HepG2 (cell line): ENCODE results near the gene CPLX3. TPM values are rescaled to one million over a fixed set of nuclear protein-coding genes. Genes with fewer than 3 reads are reported as not detected.

ENCODE experiments used
- ATAC-seq: fragments of 200-7000 bp; cut with Tn5 transposase; 3 replicates; pipeline ENCODE4 v1.9.1; 2020; ENCODE audit warnings: mild to moderate bottlenecking, moderate library complexity
- BruUV-seq: library from RNA; stranded (reverse); fragments of 400-500 nt; replicated peaks from 2 replicates; lab custom pipeline; 2021; lab: Mats Ljungman, UMichigan
- CTCF ChIA-PET: fragments of 300-600 bp; formaldehyde crosslinking; extraction: SDS; loops from one replicate; lab custom pipeline; 2021; ENCODE audit warnings: low total read pairs, inconsistent platforms, low intra/inter-chr PET ratio; lab: Yijun Ruan, JAX
- POLR2A ChIA-PET: fragments of 350-600 bp; sonication (Branson Sonifier 250); formaldehyde crosslinking; loops from one replicate; lab custom pipeline; 2020; ENCODE audit warnings: antibody characterized with exemption, inconsistent platforms; lab: Yijun Ruan, JAX
- DNase-seq: peaks from one replicate; pipeline ENCODE4 v3.0.0-alpha.2; 2015; ENCODE audit warnings: low spot score
- FAIRE-seq: peaks from 3 replicates; lab custom pipeline; 2011; peaks lifted over from hg19 to GRCh38; lab: Jason Lieb, UNC
- H2AFZ ChIP-seq: one replicate; pipeline ENCODE4 v1.6.1; 2011; ENCODE audit warnings: low read length, inconsistent platforms
- H3K27ac ChIP-seq: fragments of 300-600 bp; 3 replicates; pipeline ENCODE4 v1.8.0; 2011; ENCODE audit warnings: mixed run types, mild to moderate bottlenecking, mixed read lengths, low read length, inconsistent platforms; ENCODE audit not compliant: insufficient read depth; ENCODE audit errors: extremely low read length
- H3K27me3 ChIP-seq, 2 experiments: fragments of 200-600 bp in 1 of 2; 2 replicates in 1 of 2; 3 replicates in 1 of 2; pipeline versions ENCODE4 v1.6.0 to v1.8.0; 2011; ENCODE audit warnings: low read length in 2 of 2, mild to moderate bottlenecking in 2 of 2, moderate library complexity in 2 of 2, inconsistent platforms in 1 of 2; ENCODE audit not compliant: insufficient read depth in 2 of 2, control insufficient read depth in 1 of 2
- H3K36me3 ChIP-seq, 2 experiments: fragments of 200-600 bp in 1 of 2; replicated peaks in 1 of 2; 2 replicates in 1 of 2; 3 replicates in 1 of 2; pipeline versions ENCODE4 v1.5.1 to v1.8.0; 2011; ENCODE audit warnings: low read length in 2 of 2, inconsistent platforms in 1 of 2; ENCODE audit not compliant: insufficient read depth in 2 of 2, control insufficient read depth in 1 of 2
- H3K4me1 ChIP-seq: 2 replicates; pipeline ENCODE4 v1.5.1; 2012; ENCODE audit warnings: low read length, inconsistent platforms; ENCODE audit not compliant: insufficient read depth
- H3K4me2 ChIP-seq: 2 replicates; pipeline ENCODE4 v1.6.0; 2011; ENCODE audit warnings: low read depth, low read length, inconsistent platforms
- H3K4me3 ChIP-seq, 3 experiments: fragments of 200-600 bp in 1 of 3; sonication (generic), shearing (Covaris generic) in 1 of 3; replicated peaks in 1 of 3; 2 replicates each; pipeline ENCODE4 v1.5.1; 2011 to 2016; ENCODE audit warnings: low read length in 3 of 3, inconsistent platforms in 2 of 3, low read depth in 2 of 3, mild to moderate bottlenecking in 2 of 3, control low read depth in 1 of 3, mixed read lengths in 1 of 3; ENCODE audit not compliant: insufficient read depth in 1 of 3
- H3K79me2 ChIP-seq: one replicate; pipeline ENCODE4 v1.6.1; 2011; ENCODE audit warnings: low read length, inconsistent platforms; ENCODE audit not compliant: insufficient read depth
- H3K9ac ChIP-seq: 2 replicates; pipeline ENCODE4 v1.6.0; 2011; ENCODE audit warnings: mild to moderate bottlenecking, low read depth, low read length, inconsistent platforms; ENCODE audit not compliant: insufficient read depth
- H3K9me3 ChIP-seq: 2 replicates; pipeline ENCODE4 v1.5.1; 2012; ENCODE audit warnings: mild to moderate bottlenecking, low read length
- H4K20me1 ChIP-seq: 2 replicates; pipeline ENCODE4 v1.6.0; 2011; ENCODE audit warnings: inconsistent platforms, mild to moderate bottlenecking, low read length, moderate library complexity; ENCODE audit not compliant: insufficient read depth
- EZH2 ChIP-seq: conservative IDR thresholded peaks from 2 replicates; pipeline ENCODE4 v1.6.1; 2012; ENCODE audit warnings: mild to moderate bottlenecking, low read depth, low read length, moderate library complexity
- IRX3 ChIP-seq: sonication (generic); formaldehyde crosslinking; IDR thresholded peaks from 2 replicates; pipeline ENCODE4 v1.8.1; 2023; ENCODE audit warnings: mild to moderate bottlenecking, low read depth, missing genetic modification reagents, borderline replicate concordance
- JUNB ChIP-seq: sonication (generic); formaldehyde crosslinking; IDR thresholded peaks from 2 replicates; pipeline ENCODE4 v1.8.0; 2022; ENCODE audit warnings: missing genetic modification reagents, mild to moderate bottlenecking, borderline replicate concordance
- KDM3A ChIP-seq: IDR thresholded peaks from 2 replicates; pipeline ENCODE4 v1.6.1; 2018; ENCODE audit warnings: low read depth, missing compliant biosample characterization
- MEF2D ChIP-seq: sonication (generic); formaldehyde crosslinking; IDR thresholded peaks from 2 replicates; pipeline ENCODE4 v1.5.1; 2020; ENCODE audit warnings: mild to moderate bottlenecking, missing genetic modification reagents
- ONECUT2 ChIP-seq: sonication (generic); formaldehyde crosslinking; IDR thresholded peaks from 2 replicates; pipeline ENCODE4 v1.4.0; 2020; ENCODE audit warnings: missing genetic modification reagents
- RXRA ChIP-seq: sonication (generic); formaldehyde crosslinking; IDR thresholded peaks from 2 replicates; pipeline ENCODE4 v1.5.1; 2020; ENCODE audit warnings: missing genetic modification reagents
- SCMH1 ChIP-seq: sonication (generic); formaldehyde crosslinking; IDR thresholded peaks from 2 replicates; pipeline ENCODE4 v1.9.0; 2021; ENCODE audit warnings: missing genetic modification reagents, mild to moderate bottlenecking, borderline replicate concordance
- ZBTB20 ChIP-seq: sonication (generic); formaldehyde crosslinking; IDR thresholded peaks from 2 replicates; pipeline ENCODE4 v1.8.1; 2023; ENCODE audit warnings: missing genetic modification reagents, low read depth, mild to moderate bottlenecking, borderline replicate concordance
- ZNF251 ChIP-seq: sonication (generic); formaldehyde crosslinking; IDR thresholded peaks from 2 replicates; pipeline ENCODE4 v1.9.0; 2021; ENCODE audit warnings: mild to moderate bottlenecking, missing genetic modification reagents
- ZNF598 ChIP-seq: sonication (generic); formaldehyde crosslinking; IDR thresholded peaks from 2 replicates; pipeline ENCODE4 v1.5.1; 2020; ENCODE audit warnings: mild to moderate bottlenecking, missing genetic modification reagents, borderline replicate concordance
- ZNF614 ChIP-seq: IDR thresholded peaks from 2 replicates; pipeline ENCODE4 v1.6.1; 2018; ENCODE audit warnings: missing biosample characterization, missing genetic modification reagents, inconsistent platforms, borderline replicate concordance
- WGBS: methylation state at CpG from one replicate; pipeline ENCODE4 v1.1.6; 2017; ENCODE audit warnings: low lambda C conversion rate; 5-methylcytosine and 5-hydroxymethylcytosine counted together
- in situ Hi-C: cut with HindIII; loops from 2 replicates; pipeline ENCODE4 v1.10.0; 2017; ENCODE audit warnings: low pct_unique_long_range_greater_than_20kb; ENCODE audit not compliant: extremely low pct_ligation_motif_present
- intact Hi-C: fragments of 100-400 bp; cut with micrococcal nuclease; formaldehyde crosslinking; loops from one replicate; pipeline ENCODE4 v1.10.0; 2022; ENCODE audit not compliant: unreplicated experiment
- polyA plus RNA-seq, 8 experiments: library from polyadenylated mRNA; depleted of rRNA in 3 of 8; stranded (reverse) in 7 of 8; unstranded in 1 of 8; fragments of >200 nt; fragmentation: Illumina TruSeq in 4 of 8; extraction: Trizol in 4 of 8; gene quantifications; 2 replicates each; pipeline versions ENCODE4 v1.2.1 to v1.2.3, GENCODE V29; 2011 to 2016; ENCODE audit warnings: low read depth in 4 of 8, missing spikeins in 1 of 8, mixed read lengths in 1 of 8; ENCODE audit not compliant: insufficient read depth in 1 of 8
- total RNA-seq, 5 experiments: library from RNA; depleted of rRNA; stranded (reverse); fragments of >200 nt; fragmentation: Illumina TruSeq; extraction: Trizol; gene quantifications; 2 replicates each; pipeline ENCODE4 v1.2.3, GENCODE V29; 2016; ENCODE audit warnings: low read depth in 1 of 5
- TF ChIP-seq, protein P1 (sequence below): sonication (generic); formaldehyde crosslinking; IDR thresholded peaks from 2 replicates; pipeline ENCODE4 v1.8.1; 2022; ENCODE audit warnings: mild to moderate bottlenecking, missing genetic modification reagents
- TF ChIP-seq, protein P2 (sequence below): fragments of 450-650 bp; IDR thresholded peaks from 2 replicates; pipeline ENCODE4 v1.6.1; 2017

CPLX3 gene
- total and polyA plus RNA-seq, 2 of the 13 experiments (the other 11 are each of a cell fraction or from before 2014, with no cell fraction given): not detected

DNA sequence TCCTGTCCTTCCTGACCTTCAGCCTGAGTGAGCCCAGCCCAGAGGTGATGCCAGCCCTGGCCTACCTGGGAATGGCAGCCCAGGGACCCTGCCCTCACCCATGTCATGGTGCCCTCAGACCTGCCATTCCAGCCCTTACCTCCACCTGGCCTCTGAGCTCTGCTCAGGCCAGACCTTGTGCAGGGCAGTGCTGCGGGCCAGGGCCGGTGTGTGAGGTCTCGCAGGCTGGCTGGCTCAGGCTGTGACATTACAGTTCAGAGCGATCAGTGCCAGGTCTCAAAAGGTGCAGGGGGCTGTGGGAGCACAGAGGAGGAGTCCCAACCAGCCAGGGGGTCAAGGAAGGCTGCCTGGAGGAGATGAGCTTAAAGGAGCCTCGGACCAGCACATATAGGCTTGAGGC is 6.4 kb upstream of the CPLX3 start:
- Histone ChIP-seq H2AFZ (no peak overlapping the region), H3K27ac (no peak overlapping the region), H3K4me1 (peaks cover 40% of the 10 kb centered on the region), H3K9me3 (no peaks in the 10 kb centered on the region), H3K79me2 (no peaks in the 10 kb centered on the region), H3K27me3 (peaks cover 1 to 16% of the 10 kb centered on the region in 2 experiments; a peak in 3 of 5 replicates), H3K9ac (no peak overlapping the region), H3K4me3 (no peak overlapping the region), H3K36me3 (no peaks in the 10 kb centered on the region), H4K20me1 (no peaks in the 10 kb centered on the region), H3K4me2 (no peak overlapping the region)
- no peak for DNase-seq
- ATAC-seq: no peak
- no TSS peak for BruUV-seq
- in situ Hi-C loops (no loop called here), intact Hi-C loops (no loop called here)
- 0% methylated on average over 1 of the region's 5 CpGs for WGBS
- TF ChIP-seq ONECUT2: no peak
- TF ChIP-seq KDM3A: no peak
- TF ChIP-seq, protein P1, sequence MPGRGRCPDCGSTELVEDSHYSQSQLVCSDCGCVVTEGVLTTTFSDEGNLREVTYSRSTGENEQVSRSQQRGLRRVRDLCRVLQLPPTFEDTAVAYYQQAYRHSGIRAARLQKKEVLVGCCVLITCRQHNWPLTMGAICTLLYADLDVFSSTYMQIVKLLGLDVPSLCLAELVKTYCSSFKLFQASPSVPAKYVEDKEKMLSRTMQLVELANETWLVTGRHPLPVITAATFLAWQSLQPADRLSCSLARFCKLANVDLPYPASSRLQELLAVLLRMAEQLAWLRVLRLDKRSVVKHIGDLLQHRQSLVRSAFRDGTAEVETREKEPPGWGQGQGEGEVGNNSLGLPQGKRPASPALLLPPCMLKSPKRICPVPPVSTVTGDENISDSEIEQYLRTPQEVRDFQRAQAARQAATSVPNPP: no peak
- TF ChIP-seq ZBTB20 (CRISPR knock-in tag): no peak
- no peak for TF ChIP-seq RXRA (CRISPR knock-in tag)
- no peak for TF ChIP-seq ZNF614 (CRISPR knock-in tag)
- TF ChIP-seq MEF2D (CRISPR knock-in tag): no peak
- no peak for TF ChIP-seq IRX3
- TF ChIP-seq SCMH1: no peak
- TF ChIP-seq JUNB (CRISPR knock-in tag): no peak
- TF ChIP-seq, protein P2, sequence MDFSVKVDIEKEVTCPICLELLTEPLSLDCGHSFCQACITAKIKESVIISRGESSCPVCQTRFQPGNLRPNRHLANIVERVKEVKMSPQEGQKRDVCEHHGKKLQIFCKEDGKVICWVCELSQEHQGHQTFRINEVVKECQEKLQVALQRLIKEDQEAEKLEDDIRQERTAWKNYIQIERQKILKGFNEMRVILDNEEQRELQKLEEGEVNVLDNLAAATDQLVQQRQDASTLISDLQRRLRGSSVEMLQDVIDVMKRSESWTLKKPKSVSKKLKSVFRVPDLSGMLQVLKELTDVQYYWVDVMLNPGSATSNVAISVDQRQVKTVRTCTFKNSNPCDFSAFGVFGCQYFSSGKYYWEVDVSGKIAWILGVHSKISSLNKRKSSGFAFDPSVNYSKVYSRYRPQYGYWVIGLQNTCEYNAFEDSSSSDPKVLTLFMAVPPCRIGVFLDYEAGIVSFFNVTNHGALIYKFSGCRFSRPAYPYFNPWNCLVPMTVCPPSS: no peak
- no peak for TF ChIP-seq EZH2
- no peak for TF ChIP-seq ZNF251 (CRISPR knock-in tag)
- TF ChIP-seq ZNF598 (CRISPR knock-in tag): no peak
- ChIA-PET POLR2A (no interaction called here), CTCF (no interaction called here)
- FAIRE-seq: no peak
